Left colon (tissue), 2 donors: ENCODE data around the gene PROZ. TPM values are rescaled to one million over a fixed set of nuclear protein-coding genes. Genes with fewer than 3 reads are reported as not detected.

Experiments
- ATAC-seq: fragments of 200-7000 bp; cut with Tn5 transposase; one replicate; pipeline ENCODE4 v1.9.1; 2020; ENCODE audit warnings: mild to moderate bottlenecking, moderate library complexity
- DNase-seq, 2 donors: peaks; one replicate each; pipeline ENCODE4 v3.0.0-alpha.2; 2020
- intact Hi-C, 2 donors: fragments of 100-400 bp; cut with DNase I in 1 of 2; cut with micrococcal nuclease in 1 of 2; formaldehyde crosslinking; loops; one replicate each; pipeline versions ENCODE4 v1.11.2 to v1.14.0; 2022; cut with DNase I, micrococcal nuclease
- total RNA-seq, 2 donors: library from RNA; stranded (reverse); fragmentation: NEBNext Ultra II Directional; extraction: Animal tissue kit (Norgen Biotek cat#: 25700); gene quantifications; one replicate each; pipeline ENCODE4 v1.2.1, GENCODE V29; 2021
- donor health status: DM: no; HTN: no; CAD: no.
- donor health status: DM: yes; HTN: yes; CAD: no.

PROZ gene
- total RNA-seq, 2 donors from 2014 or later, result not detected

GRCh38 chr13:113187883-113188665 lies 29.6 kb downstream of the PROZ start:
- no peak for ATAC-seq
- DNase-seq, result no peak

GRCh38 chr13:113190181-113190580 lies 31.7 kb downstream of the PROZ start:
- DNase-seq, result no peak
- intact Hi-C loops, result no loop called here
- no peak for ATAC-seq

More at GRCh38 chr13:113187883-113188665, 29.6 kb downstream of the PROZ start:
- intact Hi-C loops, result no loop called here

- DNase-seq (no peak), ATAC-seq (no peak)
- intact Hi-C loops, result no loop called here
Measured at GRCh38 chr13:113192279-113192678, 33.8 kb downstream of the PROZ start.

- ATAC-seq (no peak), DNase-seq (no peak)
- intact Hi-C loops, result no loop called here
Measured at GRCh38 chr13:113192902-113193301, 34.5 kb downstream of the PROZ start.

GRCh38 chr13:113195360-113195759 lies 36.9 kb downstream of the PROZ start:
- DNase-seq (no peak), ATAC-seq (no peak)
- intact Hi-C loops, result no loop called here

- DNase-seq, result no peak
- ATAC-seq, result no peak
- intact Hi-C loops, result no loop called here
Measured at GRCh38 chr13:113196970-113197737, 38.7 kb downstream of the PROZ start.

- intact Hi-C loops, result no loop called here
- DNase-seq, result no peak
- no peak for ATAC-seq
Measured at GRCh38 chr13:113201815-113202214, 43.4 kb downstream of the PROZ start.

- no peak for DNase-seq
- no peak for ATAC-seq
- intact Hi-C loops, result no loop called here
Measured at GRCh38 chr13:113202912-113203311, 44.5 kb downstream of the PROZ start.

- intact Hi-C loops, result no loop called here
- DNase-seq (peak in 1 of 2 donors; percentile 36), ATAC-seq (no peak)
Measured at GRCh38 chr13:113203507-113204377, 45.3 kb downstream of the PROZ start.

GRCh38 chr13:113204378-113204734 lies 45.9 kb downstream of the PROZ start:
- intact Hi-C loops, result no loop called here
- ATAC-seq, result no peak

GRCh38 chr13:113205428-113205931 lies 47.0 kb downstream of the PROZ start:
- intact Hi-C loops, result no loop called here
- ATAC-seq (no peak), DNase-seq (no peak)

More at GRCh38 chr13:113204378-113204734, 45.9 kb downstream of the PROZ start:
- DNase-seq, result no peak

GRCh38 chr13:113207460-113207859 lies 49.0 kb downstream of the PROZ start:
- no peak for DNase-seq
- ATAC-seq, result no peak
- intact Hi-C loops, result no loop called here

GRCh38 chr13:113207890-113208420 lies 49.5 kb downstream of the PROZ start:
- DNase-seq, result peak; percentile 34 to 54
- peak; percentile 43 for ATAC-seq
- intact Hi-C loops, result no loop called here

- intact Hi-C loops, result no loop called here
- ATAC-seq (peak; percentile 86), DNase-seq (peak; percentile 87 to 93)
Measured at GRCh38 chr13:113208421-113209335, 50.2 kb downstream of the PROZ start, which contains the start of gene PCID2. Gene PCID2 (minus strand): TSS chr13:113208669. CDS start chr13:113208634, 35 bp downstream.

- ATAC-seq (peak; percentile 70), DNase-seq (peak; percentile 71 to 89)
- intact Hi-C loops, result no loop called here
Measured at GRCh38 chr13:113209336-113209758, 50.9 kb downstream of the PROZ start, which contains the start of gene CUL4A. Gene CUL4A (plus strand): TSS chr13:113209613. CDS start chr13:113209628, 15 bp downstream.

- peak; percentile 53 for ATAC-seq
- intact Hi-C loops, result no loop called here
- DNase-seq, result peak; percentile 71 to 77
Measured at GRCh38 chr13:113209759-113210421, 51.4 kb downstream of the PROZ start.

- ATAC-seq, result no peak
- intact Hi-C loops, result no loop called here
- DNase-seq, result no peak
Measured at GRCh38 chr13:113210833-113211232, 52.4 kb downstream of the PROZ start.
